Measurements from ENCODE around the gene DRD5. TPM values are rescaled to one million over a fixed set of nuclear protein-coding genes. Genes with fewer than 3 reads are reported as not detected.

The DRD5 gene
- total and polyA plus RNA-seq, 2 donors, result 0.09 to 0.11 TPM

DNA sequence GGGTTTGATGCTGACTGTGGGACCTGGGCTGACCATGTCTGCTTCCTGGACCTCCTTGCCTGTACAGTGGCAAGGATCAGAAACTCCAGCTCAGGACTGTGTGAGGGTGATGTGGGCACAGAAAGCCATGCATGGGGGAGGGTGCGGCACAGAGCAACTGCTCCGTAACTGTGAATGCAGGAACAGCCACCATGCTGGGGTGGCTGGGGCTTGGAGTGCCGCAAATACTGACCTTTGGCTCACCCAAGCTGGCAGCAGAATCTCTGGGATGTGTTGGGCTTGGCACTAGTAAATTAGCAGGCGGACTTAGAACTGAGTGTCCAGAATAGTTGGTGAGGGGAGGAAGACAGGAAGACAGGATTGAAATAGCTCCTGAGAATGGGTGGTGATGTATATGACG lies 52.0 kb downstream of the DRD5 start:
- H3K4me1 ChIP-seq (ENCODE audit: control insufficient read depth in 2 of 2, insufficient read depth in 2 of 2, low read length in 2 of 2), result peaks cover 0 to 12% of the 10 kb centered on the region in 2 donors
- H3K9me3 ChIP-seq (ENCODE audit: control insufficient read depth in 2 of 2, insufficient read depth in 1 of 2, low read length in 1 of 2), result no peaks in the 10 kb centered on the region
- 96% methylated on average over 5 of the region's 5 CpGs for WGBS

More for the DNA sequence above, 52.0 kb downstream of the DRD5 start:
- H3K4me3 ChIP-seq (ENCODE audit: low read length in 2 of 2), result no peak overlapping the region
- no peak overlapping the region for H3K27ac ChIP-seq (ENCODE audit: low read depth in 1 of 2, low read length in 1 of 2)
- no peaks in the 10 kb centered on the region for H3K36me3 ChIP-seq (ENCODE audit: control insufficient read depth in 2 of 2, insufficient read depth in 2 of 2, low read length in 1 of 2)
- no peaks in the 10 kb centered on the region for H3K27me3 ChIP-seq (ENCODE audit: control insufficient read depth in 2 of 2, insufficient read depth in 1 of 2, low read length in 1 of 2)
- DNase-seq (ENCODE audit: low read depth in 6 of 9, low spot score in 9 of 9), result no peak

Other genes starting within 250 kb of the DRD5 start
- 3.5 TPM for gene SLC2A9, start 239.9 kb downstream of the DRD5 start, total RNA-seq
- 8.6 TPM for gene SLC2A9, start 239.9 kb downstream of the DRD5 start, polyA plus RNA-seq